NCI-H146 (cell line): ENCODE data around the gene GORAB.

Source experiments
- DNase-seq: peaks from one replicate; lab custom pipeline; 2025; lab: John Stamatoyannopoulos, UW

The GORAB gene

DNA sequence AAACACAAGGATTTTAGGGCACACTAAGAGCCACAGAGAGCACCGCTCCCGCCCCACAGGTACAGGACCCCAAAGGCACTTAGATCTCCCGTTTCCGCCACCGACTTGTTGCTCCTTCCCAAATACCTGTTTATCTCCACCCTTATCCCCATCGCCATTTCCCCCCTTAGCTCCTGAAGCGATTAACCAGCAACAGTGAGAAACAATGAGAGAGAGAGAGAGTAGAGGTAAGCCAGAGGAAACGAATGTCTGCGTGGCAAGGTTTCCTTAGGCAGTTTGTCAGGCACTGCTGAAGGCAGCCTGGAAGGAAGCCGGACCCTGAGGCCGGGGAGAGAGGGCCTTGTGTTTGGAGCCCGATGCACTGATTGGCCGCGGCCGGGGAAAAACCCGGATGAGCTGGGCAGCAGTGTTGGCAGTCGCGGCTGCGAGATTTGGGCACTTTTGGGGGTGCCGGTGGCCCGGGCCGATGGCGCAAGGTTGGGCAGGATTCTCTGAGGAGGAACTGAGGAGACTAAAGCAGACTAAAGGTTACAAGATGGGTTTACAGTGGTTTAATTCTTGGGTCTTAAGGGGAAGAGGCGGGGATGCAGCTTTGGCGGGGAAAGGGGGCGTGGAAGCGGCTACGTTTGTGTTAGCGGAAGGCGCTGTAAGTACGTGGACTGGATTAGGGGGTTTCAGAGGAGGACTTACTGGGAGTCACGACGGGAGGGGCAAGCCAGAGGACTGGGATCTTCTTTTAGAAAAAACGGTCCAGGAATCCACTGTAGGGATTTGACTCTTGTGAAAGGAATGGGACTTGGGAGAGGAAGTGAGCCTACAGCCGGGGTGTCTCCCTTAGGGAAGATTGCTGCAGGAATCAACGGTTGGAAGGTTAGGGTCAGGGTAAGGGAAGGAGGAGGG lies at the start of gene GORAB:
Gene GORAB, plus strand, starts transcription at position 409 of the 900 bp plus-strand sequence. Its CDS starts 58 bp downstream, at position 467.
- peak; percentile 91 for DNase-seq

- DNase-seq: no peak
These were observed 48.9 kb upstream of the GORAB start for GRCh38 chr1:170483051-170483450.

- no peak for DNase-seq
These were observed 44.5 kb upstream of the GORAB start for GRCh38 chr1:170487503-170487902.

GRCh38 chr1:170491291-170491690 lies 40.7 kb upstream of the GORAB start:
- DNase-seq: no peak

- no peak for DNase-seq
These were observed 37.6 kb upstream of the GORAB start for GRCh38 chr1:170494369-170494768.

DNA sequence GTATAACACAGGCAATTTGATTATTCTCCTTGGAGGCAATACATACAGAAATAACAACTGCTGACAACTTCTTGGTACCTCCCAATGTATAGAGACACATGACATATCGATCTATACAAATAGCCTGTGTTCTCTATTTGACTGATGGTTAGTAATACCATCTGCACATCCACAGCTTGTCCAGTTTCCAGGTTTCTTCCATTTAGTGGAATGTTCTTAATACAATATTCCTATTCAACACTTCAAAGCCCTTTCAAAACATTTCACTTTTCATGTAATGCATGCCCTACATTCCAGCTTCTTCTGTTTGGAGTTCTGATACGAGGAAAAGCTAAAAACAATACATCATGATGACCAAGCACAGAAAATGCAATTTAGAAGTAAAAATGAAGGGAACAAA lies 37.0 kb upstream of the GORAB start:
- no peak for DNase-seq

GRCh38 chr1:170498876-170499275 lies 33.1 kb upstream of the GORAB start:
- no peak for DNase-seq

- no peak for DNase-seq
These were observed 28.3 kb upstream of the GORAB start for GRCh38 chr1:170503665-170504064.

DNA sequence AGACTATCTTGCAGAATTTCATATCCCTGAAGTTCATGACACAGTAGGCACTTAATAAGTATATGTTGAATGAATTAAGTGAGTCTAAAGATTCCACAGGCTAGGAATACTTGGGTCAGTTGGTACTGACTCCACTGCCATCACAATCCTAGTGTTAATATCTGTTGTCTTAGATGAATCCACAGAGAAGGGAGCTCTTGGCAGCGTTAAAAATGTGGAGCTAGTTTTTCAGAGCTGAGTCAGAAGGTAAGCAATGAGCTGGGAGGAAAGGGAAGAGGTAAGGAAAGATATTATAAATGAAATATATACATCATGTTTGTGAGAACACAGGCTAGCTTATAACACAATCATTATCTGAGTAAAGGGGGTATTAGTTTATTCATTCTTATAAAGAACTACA lies 21.8 kb upstream of the GORAB start:
- DNase-seq: no peak

DNA sequence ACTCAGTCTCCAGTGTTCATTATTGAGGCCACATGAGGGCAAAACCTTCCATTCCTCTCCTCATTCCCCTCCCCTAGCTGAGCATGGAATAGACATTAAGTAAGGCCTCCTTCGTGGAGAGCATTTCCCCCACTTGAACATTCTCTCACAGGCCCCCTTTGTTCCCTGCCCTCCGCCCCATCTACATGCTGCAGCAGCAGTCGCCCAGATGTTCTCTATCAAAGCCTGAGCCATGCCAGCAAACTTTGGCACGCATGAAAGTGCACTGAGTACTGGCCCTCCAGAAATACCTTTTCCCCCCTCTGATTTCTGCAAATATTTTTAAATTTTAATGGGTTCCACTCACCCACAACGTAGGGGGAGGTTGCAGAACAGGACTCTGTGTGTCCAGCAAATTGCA lies 20.9 kb upstream of the GORAB start:
- DNase-seq: no peak

DNA sequence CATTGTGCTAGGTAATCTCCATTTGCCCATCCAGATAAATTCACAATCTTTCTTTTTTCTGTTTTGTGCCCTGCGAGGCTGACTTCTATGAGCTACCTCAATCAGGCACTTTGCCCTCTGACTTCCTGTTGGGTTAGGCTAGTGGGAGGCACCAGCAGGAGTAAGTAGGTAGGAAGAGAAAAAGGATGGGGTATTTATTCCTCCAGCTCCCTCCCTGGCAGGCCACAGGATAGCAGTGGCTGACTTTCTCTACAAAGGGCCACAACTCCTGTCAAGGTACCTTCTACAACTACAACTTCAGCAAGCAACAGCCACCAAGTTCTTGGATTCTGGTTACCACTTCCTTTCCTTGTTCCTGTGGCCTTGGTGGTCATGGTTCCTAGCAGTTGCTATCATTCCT lies 18.8 kb upstream of the GORAB start:
- DNase-seq: no peak

- no peak for DNase-seq
These were observed 13.7 kb upstream of the GORAB start for GRCh38 chr1:170518185-170518834.

- no peak for DNase-seq
These were observed 13.0 kb upstream of the GORAB start for GRCh38 chr1:170518965-170519364.

DNA sequence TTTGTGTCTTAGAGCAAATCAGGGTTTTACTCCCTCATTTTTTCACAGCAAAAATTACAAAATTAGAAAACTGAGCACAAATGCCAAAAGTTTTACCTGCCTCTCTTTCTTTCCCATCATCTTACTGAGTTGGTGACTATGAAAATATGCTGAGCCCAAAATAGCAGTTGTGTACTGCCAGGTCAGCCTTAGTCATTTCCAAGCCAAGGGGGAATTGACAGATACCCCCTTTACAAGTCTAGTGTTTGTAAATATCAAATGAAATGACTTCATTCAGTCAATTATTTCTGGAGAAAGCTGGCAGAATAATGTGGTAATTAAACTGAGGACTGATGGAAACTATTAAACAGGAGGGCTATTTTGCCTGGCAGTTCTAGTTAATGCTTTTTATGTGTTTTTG lies 11.4 kb upstream of the GORAB start:
- DNase-seq: no peak

GRCh38 chr1:170521818-170522217 lies 10.1 kb upstream of the GORAB start:
- no peak for DNase-seq

DNA sequence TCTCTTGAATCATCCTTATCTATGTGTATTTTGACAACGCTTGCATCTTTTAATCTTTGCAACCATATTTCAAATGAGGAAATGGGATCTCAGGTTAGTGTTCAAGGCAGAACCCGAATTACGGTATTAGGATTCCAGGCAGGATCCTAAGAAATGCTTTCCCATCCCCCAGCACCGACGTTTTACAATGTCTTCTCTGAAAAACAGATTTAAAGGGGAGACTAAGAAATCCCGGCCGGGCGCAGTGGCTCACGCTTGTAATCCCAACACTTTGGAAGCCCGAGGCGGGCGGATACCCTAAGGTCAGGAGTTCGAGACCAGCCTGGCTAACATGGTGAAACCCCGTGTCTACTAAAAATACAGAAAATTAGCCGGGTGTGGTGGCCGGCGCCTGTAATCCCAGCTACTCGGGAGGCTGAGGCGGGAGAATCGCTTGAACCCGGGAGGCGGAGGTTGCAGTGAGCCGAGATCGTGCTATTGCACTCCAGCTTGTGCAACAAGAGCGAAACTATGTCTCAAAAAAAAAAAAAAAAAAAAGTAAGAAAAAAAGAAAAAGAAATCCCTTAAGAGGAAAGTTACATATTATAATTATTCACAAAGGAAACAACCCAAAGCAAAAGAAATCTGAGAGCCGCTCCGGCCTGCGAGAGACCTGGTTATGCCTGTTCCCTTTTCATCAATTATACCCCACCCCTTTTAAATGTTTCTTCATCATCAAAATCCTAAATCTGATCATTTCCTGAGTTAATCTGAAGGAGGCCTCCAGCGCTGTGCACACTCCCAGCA lies 801 bp upstream of the GORAB start:
- peak; percentile 6 for DNase-seq

GRCh38 chr1:170533298-170533697 lies 1.3 kb downstream of the GORAB start:
- DNase-seq: no peak

DNA sequence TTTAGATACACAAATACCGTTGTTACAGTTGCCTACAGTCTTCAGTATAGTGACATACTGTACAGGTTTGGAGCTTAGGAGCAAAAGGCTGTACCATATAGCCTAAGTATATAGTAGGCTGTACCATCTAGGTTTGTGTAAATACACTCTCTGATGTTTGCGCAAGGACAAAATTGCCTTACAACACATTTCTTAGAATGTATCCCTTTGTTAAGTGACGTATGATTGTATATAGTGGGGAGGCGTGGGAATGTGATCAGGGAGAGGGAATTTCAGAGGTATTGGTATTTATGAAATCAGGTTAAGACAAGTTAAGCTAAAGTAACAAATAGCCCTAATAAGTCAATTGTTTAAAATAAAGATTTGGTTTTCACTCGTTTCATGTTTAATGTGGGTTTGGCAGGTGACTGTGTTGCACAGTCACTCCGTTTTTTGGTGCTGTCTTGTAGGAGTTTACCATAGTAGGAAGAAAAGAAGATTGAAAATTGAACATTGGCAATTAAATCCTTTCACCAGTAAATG lies 2.7 kb downstream of the GORAB start:
- DNase-seq: no peak

- DNase-seq: no peak
These were observed 3.5 kb downstream of the GORAB start for GRCh38 chr1:170535418-170535817.

GRCh38 chr1:170536924-170537551 lies 5.1 kb downstream of the GORAB start:
- no peak for DNase-seq

DNA sequence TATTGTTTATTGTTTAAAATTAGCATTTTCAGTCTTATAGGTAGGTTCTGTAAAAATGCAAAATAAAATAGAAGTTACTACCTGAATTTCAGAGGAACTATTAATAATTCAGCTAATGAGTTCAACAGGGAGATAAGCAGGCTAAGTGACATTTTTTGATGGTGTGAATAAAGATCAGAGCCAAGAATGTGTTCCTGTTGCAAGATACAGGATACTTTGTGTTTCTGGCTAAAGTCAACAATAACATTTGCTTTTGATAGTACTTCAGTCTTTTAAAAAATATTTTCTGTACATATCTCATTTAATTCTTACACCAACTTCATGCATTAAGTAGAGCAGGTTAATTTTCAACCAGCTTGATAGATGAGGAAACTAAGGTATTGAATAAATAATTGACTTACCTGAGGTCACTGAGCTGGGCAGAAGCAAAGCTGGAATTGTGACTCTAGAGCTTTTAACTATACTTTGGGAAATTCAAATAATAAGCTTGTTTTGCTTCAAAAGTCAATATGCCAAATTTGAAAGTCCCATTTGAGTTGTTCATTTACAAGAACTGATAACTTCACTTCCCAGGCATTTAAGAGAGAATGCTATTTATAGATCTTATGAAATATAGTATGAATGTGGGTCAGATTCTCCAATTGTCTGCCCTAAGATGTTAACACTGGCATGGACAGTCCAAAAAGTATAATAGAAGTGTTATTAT lies 6.0 kb downstream of the GORAB start:
- no peak for DNase-seq
